Dermis blood vessel endothelial cell (primary cell): Measurements from ENCODE around the gene ENGASE. TPM values are rescaled to one million over a fixed set of nuclear protein-coding genes. Genes with fewer than 3 reads are reported as not detected.
"Not testable (repeated sequence)": the region's sequence is repeated elsewhere in the genome, so short reads cannot be mapped to it uniquely, and the experiment has no call there.

Experiments used
- DNase-seq: peaks from one replicate; pipeline ENCODE4 v3.0.0; 2010
- total RNA-seq: library from RNA; depleted of rRNA; stranded (reverse); fragments of >200 nt; gene quantifications from 2 replicates; pipeline ENCODE4 v1.2.3, GENCODE V29; 2014

ENGASE gene, protein sequence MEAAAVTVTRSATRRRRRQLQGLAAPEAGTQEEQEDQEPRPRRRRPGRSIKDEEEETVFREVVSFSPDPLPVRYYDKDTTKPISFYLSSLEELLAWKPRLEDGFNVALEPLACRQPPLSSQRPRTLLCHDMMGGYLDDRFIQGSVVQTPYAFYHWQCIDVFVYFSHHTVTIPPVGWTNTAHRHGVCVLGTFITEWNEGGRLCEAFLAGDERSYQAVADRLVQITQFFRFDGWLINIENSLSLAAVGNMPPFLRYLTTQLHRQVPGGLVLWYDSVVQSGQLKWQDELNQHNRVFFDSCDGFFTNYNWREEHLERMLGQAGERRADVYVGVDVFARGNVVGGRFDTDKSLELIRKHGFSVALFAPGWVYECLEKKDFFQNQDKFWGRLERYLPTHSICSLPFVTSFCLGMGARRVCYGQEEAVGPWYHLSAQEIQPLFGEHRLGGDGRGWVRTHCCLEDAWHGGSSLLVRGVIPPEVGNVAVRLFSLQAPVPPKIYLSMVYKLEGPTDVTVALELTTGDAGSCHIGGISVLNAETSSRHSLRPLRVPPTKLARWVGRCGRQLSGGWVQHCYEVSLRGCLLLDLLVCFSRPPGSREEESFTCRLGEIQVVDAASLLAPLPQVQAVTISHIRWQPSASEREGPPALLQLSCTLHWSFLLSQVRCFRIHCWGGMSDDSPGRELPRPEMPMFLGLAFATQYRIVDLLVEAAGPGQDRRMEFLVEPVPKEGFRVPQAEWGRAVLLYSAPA
- 6.8 and 19.6 TPM in 2 replicates for total RNA-seq

DNA sequence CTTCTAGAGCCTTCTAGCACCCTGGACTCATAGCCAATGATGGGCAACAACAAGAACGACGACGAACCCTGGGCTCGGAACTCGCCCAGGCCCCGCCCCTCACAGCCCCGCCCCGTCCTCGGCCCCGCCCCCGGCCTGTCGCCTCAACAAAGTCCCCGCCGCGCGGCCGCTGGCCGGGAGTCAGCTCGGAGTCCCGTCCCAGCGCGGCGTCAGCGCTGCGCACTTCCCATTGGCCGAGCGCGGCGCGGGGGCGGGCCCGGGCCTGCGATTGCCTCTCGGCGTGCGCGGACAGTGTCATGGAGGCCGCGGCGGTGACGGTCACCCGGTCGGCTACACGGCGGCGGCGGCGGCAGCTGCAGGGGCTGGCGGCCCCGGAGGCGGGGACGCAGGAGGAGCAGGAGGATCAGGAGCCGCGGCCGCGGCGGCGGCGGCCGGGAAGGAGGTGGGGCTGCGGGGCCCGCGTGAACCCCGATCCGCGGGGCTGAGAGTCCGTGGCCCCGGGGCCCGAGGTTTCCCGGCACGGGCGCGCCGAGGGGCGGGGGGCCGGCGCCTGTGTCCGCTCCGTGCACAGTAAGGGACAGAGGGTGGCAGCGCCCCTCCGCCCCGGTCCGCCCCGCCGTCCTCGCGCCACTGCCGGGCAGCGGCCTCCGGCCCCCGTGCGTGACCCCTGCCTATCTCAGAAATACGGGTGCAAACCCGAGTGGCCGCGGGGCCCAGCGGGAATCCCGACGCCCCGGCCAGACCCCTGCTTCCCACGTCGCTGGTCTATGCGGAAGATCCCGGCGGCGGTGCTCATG is at the start of gene ENGASE:
Gene ENGASE, plus strand, starts transcription at position 176 of the 797 bp plus-strand sequence. Its CDS starts 121 bp downstream, at position 297.
- peak; percentile 93 for DNase-seq

DNA sequence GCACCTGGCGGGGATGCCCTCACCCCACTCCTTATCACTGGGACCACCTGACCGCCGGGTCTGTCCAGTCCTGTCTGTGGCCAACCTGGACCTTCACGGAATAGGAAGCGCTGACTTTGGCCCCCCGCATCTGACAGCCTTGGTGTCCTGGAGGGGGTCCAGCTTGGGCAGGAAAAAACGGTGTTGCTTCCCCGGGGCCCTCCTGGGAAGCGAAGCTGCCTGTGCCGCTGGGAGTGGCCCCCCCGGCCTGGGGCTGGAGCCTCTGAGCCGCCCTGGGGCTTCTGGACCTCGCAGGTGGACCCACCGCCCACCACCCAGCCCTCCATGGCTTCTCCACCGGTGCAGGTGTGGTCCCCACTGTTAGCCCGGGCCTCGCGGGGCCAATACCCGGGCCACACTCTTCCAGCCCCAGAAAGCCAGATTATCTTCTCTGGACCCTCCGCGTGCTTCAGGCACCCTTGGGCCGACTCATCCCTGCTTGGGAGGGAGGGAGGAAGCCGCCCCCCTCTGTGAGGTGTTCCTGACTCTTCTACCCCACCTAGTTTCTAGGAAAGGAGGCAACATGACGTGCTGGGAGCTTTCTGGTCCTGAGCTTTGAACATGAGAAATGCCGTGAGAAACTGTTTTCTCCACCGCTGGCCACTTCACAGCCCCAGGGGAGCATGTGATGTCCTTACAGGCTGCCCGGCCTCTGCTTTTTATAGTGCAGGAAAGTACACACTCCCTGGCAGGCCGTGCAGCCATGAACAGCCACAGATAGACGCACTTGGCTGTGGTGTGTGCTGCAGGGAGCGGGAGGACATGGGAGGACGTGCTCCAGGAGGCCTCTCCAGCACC is 49.5 kb upstream of the ENGASE start:
- no peak for DNase-seq

DNA sequence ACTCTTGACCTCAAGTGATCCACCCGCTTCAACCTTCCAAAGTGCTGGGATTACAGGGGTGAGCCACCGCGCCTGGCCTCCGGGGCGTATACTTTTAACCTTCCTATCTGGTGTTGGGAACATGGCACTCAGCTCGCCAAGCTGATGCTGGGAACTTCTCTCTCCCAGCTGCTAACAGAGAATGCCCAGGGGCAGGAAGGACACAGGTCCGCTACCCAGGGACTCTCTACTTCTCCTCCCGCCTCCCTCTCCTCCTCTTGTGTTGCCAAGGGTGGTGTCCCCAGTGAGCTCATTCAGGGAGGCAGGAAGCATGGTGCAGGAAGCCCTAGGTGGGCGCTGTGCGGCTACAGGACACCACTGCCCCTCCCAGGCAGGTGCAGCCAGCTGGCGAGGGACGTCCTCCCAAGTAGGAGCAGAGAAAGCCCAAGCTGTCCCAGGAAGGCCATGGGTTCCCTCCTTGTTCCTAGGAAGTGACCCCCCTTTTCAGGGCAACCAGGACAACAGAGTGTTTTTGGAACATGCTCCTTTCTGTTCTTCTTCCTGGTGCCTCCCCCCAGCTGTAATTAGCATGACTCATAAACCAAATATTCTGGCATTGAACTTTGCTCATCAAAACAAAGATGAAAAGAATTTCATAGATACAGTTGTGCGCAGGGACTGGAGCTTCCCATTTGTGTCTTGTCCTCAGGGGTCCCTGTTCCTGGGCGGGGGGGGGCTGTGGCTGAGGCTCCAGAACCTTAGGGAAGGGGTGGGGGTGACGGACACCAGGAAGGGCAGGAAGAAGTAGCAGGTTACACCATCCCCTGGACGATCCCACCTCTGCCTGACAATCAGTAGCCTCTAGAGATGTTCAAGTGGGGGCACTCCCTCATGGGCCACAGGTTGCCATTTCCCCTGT is 48.0 kb upstream of the ENGASE start:
- peak; percentile 43 for DNase-seq

DNA sequence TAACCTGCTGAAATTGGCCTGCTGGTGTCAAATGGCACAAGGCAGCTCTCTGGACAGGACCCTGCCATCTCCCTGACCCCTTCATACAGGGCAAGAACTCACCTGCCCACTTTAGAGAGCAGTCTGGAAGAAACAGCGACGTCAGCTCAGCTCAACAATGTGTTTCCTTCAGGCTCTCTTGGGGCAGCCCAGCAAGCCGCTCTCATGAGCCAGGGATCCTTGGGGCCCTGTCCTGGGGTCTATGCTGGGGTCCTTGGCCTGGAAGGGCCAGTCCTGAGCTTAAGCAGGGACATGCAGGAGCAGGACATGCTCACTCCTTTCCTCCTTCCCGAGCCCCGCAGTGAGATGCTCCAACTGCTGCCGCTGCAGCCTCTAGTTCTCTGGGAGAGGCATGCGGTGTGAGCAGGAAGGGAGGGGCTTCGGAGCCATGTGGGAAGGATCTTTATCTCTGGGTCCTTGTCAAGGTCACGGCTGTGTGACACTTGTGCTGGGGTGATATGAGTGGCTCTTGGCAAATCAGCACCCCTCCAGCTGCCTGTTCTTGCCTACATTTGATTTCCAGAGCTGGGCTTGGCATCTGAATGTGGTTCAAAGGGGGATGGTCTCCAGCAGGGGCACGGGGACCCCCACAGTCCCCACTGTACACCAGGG is 47.2 kb upstream of the ENGASE start:
- peak; percentile 33 for DNase-seq

DNA sequence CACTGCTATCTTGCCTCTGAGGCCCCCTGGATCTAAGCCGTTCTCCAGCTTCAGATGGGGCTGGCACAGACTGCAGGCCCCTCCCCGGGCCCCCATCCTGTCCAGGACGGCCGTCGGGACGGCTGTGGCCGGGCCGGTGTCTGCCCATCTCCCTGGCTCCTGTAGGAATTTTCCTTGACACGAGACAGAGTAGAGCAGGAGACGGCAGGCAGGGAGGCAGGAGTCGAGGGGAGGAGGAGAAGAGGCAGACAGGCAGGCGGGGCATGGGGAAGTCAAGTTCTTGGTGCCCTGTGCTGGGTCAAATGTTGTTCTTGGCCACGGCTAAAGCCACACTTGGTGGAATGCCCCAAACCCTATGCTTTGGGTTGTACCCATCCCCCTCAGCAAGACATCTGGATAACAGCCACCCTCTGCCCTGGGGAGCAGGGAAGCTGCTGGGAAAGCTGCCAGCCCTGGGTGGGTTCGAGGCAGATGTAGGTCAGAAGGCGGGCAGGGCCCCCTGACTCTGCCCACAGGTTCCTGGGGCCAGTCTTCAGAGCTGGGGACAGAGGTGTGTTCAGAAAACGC is 46.6 kb upstream of the ENGASE start:
- DNase-seq = no peak

DNA sequence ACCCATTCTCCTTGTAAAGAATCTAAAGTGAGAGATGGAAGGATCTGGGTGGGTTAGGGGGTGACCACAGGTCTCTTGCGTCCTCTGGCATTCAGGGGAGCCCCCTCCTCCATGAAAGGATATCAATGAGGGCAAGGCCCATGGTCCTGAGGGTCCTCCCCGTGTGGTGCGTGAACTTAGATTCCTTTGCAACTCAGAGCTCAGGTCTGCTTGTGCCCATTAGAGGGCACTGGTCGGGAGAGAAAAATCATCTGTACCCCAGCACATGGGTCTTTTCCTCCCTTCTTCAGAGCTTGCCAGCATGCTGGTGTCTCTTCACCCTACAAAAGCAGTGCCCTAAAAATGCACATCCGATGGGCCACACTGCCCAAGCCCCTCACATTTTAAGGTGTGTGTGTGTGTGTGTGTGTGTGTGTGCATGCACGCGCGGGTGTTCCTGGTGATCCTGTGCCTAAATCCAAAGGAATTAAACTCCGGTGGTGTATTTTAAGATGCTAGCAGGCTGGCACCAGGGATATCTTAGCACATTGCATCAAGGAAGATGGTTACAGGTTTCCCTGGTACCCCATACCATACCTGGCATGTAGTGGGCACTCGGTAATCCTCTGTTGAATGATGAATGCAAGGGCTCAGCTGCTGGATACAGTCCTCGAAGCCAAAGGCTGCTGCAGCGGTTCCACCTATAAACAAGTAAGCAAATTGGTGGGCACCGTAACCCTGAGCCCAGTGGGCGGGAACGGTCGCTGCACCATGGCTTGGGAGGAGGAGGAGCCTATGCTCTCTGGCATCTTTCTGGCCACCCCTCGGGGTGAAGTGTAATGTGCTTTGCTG is 45.9 kb upstream of the ENGASE start:
- DNase-seq = no peak

DNA sequence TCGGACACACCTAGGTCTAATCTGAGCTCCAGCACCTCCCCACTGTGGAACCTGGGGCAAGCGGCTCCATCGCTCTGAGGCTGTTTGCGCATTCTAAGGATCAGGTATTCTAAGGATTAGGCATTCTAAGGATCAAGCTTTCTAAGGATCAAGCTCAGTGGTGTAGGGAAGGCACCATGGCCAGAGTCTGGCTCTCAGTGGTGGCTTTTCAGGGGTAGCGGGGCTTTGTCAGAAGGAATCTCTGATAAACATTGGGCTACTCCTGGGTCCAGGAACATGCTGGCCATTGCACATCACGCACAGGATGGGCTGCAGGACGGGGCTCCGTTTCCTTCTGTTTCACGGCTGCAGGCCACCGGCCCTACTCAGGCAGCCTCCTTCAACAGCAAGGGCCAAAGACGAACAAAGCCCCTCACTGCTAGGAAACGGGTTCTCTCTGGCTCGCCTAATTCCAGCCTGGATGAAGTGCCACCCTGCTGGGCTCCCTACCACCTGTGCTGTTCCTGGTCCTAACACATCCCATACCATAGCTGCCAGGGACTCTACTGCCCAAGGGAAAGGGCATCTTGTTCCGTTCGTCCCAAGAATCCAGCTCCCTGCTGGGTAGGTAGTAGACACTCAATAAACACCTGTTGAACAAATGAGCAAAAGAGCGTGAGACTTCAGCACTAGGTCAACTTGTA is 45.2 kb upstream of the ENGASE start:
- no peak for DNase-seq

DNA sequence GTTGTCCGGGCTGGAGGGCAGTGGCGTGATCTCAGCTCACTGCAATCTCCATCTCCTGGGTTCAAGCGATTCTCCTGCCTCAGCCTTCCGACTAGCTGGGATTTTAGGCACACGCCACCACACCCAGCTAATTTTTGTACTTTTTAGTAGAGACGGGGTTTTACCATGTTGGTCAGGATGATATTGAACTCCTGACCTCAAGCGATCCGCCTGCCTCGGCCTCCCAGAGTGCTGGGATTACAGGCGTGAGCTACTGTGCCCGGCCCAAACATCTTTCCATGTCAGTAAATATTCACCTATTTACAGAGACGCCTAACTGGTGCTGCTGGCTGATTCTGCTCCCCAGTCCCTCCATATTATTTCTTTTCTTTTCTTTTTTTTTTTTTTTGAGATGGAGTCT is 44.0 kb upstream of the ENGASE start:
- DNase-seq = not testable (repeated sequence)

DNA sequence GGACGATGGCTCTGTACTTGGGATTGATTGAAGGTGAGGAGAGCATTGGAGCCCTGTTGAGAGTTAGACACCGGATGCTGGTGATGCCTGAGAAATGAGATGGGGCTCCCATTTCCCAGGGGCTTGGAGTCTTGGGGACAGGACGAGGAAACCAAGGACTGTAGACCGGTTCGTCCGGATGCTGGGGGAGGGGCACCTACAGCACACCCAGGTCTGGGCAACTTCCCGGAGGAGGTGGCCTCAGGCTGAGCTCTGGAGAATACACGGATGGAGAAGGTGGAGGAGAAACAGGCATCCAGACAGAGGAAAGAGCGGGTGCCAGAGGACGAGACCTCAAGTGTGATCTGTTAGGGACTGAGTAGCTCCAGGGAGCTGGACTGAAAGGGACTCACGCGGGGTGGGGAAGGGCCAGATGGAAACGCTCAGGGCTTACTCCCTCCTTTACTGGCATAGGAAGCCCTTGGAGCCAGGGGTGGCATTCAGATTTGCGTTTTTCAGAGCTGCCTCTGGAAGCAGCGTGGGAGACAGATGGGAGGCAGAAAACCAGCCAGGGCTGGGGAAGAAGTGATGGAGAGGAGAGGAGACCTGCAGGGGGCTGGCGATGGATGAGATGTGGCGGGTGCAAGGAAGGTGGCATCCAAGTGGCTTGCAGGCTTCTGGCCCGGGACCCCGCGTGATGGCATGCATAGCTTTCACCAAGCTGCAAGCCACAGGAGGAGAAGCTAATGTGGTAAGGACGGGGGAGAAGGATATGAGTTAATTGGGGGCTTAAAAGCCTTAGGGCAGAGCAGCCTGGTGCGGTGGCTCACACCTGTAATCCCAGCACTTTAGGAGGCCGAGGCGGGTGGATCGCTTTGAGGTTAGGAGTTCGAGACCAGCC is 42.4 kb upstream of the ENGASE start:
- no peak for DNase-seq

DNA sequence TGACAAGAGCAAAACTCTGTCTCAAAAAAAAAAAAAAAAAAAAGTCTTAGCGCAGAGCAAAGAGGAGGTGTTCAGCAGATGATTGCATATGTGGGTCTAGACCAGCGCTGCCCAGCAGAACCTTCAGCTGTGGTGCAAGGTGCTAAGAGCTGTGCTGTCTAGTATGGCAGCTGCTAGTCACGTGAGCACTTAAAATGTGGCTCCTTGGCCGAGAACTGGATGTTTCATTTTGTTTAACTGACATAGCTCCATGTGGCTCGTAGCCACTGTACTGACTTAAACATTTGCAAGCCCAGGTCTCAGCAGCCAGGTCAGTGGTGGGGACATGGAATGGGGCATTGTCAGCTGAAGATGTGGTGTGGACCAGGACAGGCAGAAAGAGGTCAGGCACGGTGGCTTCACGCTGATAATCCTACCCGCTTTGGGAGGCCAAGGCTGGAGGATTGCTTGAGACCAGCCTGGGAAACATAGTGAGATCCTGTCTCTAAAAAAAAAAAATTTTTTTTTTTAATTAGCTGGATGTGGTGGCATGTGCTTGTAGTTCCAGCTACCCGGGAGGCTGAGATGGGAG is 41.5 kb upstream of the ENGASE start:
- DNase-seq = no peak

DNA sequence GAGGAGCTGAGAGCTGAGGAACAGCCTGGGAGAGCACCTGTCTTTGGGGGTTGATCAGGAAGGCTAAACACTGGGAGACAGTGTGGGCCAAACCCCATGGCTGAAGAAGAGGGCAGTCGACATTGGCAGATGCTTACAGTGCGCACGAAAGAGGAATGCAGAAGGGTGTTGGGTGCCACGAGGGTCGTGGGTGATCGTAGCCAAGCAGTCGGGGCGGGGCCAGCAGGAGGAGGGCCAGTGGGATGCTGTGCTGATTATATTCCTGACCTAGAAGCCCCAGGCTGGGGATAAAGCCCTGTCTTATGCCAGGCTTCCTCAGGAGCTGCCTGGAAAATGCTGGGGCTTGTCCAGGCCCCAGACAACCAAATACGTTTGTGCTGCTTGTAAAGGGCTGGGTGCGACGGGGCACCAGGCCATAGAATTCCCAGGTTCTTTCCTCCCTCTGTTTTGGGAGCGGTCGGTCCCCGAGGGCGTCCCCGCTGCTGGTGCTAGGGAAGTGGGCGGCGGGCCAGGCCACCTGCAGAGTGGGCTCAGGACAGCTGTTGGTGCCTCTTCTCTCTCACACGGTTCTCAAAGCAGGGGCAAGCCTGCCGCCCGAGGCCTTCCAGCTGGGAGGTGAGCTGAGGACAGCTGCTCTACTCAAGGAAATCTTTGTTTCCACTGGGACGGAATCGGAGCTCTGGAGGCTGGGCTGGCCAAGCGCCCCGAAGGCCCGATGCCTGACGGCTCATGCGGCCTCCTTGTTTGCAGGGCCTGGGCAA is 40.7 kb upstream of the ENGASE start:
- DNase-seq = no peak

DNA sequence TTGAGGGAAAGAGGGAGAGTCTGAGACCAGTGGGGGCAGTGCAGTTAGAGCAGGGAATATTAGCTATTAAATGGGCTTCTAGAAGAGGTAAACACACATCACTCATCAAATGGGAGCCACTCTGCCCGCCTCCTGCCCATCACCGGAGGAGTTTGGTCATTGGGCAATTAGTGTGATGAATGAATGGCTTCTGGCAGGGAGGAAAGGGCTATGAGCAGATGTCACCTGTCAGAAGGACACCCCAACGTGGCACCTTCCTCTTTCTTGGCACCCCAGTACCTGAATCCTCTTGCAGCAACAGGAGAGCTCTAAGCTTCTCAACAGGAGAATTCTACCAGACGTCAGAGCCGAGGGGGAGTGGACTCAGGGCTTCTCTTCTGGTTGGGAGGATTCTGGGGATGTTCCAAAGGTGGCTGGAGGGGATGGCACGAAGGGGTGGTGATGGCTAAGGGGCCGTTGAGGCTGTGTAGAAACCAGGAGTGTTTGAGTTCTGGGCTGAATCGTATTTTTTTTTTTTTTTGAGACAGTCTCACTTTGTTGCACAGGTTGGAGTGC is 39.6 kb upstream of the ENGASE start:
- DNase-seq = no peak

DNA sequence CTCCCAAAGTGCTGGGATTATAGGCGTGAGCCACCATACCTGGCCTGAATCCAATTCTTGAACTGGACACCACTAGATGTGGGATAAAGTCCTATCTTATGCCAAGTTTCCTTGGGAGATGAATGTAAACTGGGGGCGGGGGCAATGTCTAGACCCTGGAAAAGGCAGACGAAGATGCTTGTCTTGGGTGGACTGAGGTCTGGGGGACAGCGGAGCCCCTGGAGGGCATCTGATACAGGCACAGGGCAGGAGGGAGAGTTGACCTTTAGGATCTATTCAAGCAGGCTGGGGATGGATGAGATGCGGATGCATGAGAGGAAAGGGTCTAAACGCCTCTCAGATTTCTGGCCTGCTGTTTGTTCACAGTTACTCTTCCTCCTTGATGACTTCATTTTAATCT is 38.9 kb upstream of the ENGASE start:
- DNase-seq = no peak

DNA sequence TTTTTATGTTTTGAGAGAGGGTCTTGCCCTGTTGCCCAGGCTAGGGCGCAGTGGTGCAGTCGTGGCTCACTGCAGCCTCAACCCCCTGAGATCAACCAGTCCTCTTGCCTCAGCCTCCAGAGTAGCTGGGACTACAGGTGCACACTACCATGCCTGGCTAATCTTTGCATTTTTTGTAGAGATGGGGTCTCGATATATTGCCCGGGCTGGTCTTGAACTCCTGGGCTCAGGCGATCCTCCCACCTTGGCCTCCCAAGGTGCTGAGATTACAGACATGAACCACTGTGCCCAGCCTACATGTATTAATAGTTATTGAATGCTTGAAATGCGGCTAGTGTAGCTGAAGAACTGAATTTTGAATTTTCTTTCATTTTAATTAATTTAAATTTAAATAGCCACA is 38.4 kb upstream of the ENGASE start:
- DNase-seq = no peak

DNA sequence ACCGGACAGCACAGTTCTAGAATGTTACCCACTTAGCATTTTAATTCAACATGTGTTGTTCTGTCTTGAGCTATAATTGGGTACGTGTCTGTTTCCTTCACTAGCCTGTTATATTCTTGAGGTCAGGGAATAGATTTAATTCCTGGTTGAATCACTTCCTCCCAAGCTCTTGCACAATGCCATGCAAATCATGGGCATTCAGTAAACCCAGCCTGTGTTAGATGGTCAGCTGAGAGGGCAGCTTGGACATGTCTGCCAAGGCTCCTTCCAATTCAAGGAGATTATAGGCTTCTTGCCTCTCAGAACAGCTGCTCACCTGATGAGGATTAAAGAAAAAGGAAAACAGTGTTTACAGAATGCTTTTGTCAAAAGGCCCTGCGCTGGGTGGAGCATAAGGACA is 38.0 kb upstream of the ENGASE start:
- peak; percentile 91 for DNase-seq

DNA sequence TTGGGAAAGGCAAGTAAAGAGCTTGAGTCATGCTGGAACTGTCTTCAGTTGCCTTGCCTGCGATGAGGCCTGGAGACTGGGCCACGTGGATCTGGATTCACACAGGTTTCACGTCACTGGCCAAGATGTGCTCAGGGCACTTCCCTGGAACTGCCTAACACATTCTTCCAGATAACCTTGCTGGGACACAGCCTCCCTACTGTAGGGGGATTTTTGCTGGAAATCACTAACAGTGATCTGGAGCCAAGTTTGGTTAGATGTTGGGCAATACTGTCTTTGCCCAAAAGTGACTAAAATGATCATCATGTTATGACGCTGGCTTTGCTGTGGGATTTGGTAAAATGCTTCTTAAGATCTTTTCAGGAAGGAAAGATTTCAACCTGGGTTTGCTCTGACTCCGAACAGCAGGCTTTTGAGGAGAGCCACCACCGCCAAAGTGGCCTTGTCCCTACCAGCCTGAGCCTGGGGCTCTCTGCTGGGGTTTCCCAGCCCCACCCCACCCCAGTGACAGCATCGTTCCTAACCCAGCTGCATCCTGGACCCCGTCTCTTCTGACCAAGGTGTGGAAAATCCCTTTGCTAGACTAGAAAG is 36.0 kb upstream of the ENGASE start:
- DNase-seq = no peak
